Activated effector memory CD4-positive, alpha-beta T cell treated with Interleukin-2 at 50 U/mL for 16 hours (primary cell): ENCODE measurements around the gene HIPK2.
"Not testable (repeated sequence)": the region's sequence is repeated elsewhere in the genome, so short reads cannot be mapped to it uniquely, and the experiment has no call there.

Experiments used
- DNase-seq: peaks from one replicate; pipeline ENCODE4 v3.0.0-alpha.2; 2020

The HIPK2 gene

DNA sequence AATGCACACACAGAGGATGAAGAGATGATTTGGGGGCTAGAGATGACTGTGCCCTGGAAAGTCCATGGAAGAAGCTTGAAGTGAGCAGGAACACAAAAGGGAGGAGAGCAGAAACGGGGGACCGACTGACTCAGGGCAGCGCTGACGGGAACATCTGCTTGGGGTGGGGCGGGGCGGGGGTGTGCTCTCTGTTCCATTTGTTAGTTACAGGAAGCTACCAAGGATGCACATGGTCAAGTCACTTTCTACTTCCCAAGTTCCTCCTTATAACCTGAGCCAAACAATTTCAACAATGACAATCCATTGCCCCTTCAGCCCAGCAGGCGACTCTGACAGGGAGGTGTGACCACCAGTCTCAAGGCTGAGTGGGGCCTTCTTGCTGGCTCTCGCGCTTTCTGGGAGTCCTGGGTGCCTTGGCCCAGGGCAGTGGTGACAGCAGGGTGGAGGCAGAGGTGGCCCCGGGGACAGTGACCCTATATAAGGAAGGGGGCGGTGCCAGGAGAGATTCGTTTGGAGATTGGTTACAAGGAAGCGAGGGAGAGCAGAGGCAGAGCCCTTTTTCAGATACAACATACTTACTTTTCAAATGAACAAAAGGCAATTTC, 214.7 kb downstream of the HIPK2 start:
- no peak for DNase-seq

DNA sequence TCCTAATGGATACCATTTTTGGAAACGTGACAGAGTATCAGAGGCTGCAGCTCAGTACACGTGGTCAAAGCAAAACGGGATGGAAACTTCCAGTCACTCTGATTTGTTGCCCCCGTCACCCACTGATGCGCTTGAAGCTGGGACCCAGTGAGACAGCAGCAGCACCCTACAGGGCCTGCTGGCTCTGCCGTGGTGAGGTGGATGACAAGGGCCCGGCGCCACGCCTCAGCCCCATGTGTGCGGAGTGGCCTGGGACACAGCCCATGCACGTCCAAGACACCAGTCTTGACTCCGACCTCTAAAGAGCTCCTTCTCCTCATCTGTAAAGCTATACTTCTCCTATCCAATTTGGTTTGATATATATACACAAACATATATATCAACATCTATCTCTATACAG, 215.3 kb downstream of the HIPK2 start:
- DNase-seq: no peak

DNA sequence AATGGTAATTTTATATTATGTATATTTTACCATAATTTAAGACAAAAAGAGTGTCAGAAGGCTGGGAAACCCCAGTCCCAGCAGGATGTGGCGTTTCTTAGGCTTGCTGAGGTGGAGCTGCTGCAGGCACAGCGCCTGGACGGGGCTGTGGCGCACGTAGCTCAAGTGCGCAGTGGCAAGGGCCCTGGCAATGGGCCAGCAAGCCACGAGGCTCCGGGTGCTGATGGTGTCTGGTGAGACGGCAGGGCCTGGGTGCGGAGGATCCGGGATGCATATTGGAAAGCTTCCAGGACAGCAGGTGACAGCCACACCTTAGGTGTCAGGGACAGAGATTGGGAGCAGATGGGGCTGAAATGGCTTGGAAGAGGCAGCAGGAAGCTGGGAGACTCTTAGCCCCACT, 217.1 kb downstream of the HIPK2 start:
- DNase-seq: no peak

DNA sequence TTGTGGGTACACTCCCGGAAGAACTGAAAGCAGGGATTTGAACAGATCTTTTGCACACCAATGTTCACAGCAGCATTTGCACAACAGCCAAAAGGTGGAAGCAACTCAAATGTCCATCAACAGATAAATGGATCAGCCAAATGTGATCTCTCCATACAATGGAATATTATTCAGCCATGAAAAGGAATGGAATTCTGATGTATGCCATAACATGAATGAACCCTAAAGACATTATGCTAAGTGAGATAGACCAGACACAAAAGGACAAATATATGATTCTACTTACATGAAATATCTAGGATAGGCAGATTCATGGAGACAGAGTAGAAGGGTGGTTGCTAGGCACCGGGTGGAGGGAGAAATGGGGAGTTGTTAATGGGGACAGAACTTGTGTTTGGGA, 217.6 kb downstream of the HIPK2 start:
- DNase-seq: no peak

DNA sequence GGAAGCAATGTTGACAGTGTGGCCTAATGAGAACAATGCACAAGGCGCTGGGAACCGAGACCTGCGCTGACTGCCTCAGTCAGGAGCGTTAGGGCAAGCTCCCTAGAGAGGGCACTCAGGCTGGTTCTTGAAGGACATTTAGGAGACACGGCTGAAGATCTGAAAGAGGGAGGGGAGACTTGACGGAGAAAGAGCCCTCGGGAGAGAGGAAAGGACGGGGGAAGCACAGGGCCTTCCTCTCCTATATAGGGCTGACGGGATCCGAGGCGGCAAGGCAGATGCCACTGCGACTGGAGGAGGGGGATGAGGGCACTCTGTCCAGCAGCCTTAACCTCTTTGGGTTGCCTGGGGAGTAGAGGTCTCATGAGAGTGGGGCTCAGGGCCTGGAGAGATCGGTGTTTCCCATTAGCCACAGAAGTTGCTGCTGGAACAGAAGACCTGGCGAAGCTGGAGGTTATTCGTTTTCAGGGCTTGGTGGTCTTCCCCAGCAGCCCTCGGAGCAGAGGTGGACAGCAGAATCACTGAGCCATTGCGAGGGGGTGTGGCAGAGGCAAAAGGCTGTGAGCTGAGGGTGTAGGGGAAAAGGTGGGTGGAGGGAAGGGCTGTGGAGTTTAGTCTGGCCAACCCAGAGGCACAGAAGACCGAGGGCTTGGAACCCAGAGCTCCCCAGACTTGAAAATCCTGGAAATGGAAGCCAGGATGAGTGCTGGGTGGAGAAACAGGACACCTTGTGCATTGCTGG, 218.3 kb downstream of the HIPK2 start:
- DNase-seq: no peak

DNA sequence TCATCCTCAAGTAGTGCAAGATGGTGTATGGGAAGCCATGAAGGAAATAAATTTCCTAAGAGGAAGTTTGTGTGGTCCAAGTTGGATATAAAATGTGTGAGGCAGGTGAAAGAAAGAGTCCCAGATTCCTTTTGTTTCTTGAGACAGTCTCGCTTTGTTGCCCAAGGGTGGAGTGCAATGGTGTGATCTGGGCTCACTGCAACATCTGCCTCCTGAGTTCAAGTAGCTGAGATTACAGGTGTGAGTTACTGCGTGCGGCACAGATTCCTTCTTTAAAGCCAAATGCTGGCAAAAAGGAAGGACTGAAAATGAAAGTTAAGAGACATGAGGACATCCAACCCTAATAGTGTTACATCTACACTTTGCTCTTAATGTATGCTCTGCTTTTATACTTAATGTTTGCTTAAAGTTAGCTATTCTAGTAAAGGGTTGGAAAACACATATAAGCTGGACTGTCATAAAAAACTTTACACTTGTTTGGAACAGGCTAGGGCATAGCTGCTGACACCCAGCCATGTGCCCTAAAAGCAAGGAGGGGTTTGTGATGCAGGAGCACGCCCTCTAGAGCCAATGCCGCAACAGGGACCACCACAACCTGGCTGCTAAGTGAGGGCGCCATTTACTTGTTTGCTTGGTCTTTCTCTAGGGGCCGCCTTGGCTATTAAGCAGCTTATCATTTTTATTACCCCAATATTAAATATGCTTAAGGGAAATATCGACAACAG, 219.8 kb downstream of the HIPK2 start:
- no peak for DNase-seq

DNA sequence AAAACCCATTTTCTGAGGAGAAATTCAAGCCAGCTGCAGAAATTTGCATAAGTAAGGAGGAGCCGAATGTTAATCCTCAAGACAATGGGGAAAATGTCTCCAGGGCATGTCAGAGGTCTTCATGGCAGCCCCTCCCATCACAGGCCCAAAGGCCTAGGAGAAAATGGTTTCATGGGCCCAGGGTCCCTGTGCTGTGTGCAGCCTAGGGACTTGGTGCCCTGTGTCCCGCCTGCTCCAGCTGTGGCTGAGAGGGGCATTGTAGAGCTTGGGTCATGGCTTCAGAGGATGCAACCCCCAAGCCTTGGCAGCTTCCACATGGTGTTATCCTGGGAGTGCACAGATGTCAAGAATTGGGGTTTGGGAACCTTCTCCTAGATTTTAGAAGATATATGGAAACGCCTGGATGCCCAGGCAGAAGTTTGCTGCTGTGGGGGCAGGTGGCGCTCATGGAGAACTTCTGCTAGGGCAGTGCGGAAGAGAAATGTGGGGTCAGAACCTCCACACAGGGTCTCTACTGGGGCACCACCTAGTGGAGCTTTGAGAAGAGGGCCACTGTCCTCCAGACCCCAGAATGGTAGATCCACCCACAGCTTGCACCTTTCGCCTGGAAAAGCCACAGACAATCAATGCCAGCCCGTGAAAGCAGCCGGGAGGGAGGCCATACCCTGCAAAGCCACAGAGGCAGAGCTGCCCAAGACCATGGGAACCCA, 223.7 kb downstream of the HIPK2 start:
- not testable (repeated sequence) for DNase-seq

DNA sequence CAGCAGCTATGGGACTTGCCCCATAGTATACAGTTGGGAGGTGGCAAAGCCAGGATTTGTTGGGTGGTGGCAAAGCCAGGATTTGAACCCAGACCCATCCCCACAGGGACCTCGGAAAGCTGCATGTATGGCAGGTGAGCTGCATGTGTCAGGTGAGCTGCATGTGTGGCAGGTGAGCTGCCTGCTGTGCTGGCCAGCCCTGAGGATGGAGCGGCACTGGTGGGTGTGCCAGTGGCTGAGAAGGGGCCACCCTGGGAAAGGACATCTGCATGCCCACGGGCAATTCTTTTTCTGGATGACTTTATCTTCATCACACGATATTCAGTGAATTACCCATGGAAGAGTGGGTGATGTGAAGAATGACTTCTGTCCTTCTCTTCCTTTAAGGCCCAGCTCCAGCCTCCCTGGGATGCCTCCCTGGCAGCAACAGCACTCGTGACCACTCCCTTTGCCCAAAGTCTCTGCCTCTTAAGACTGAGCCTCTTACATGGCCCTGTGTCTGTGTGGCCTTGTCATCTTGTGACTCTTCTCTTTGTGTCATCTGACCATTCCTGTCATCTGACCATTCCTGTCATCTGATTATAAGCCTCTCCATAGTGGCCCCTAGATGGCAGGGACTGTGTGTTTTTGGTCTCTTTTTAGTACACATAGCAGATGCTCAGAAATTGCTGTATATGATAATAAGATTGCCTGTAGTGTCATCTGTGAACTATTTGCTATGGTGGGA, 229.3 kb downstream of the HIPK2 start:
- DNase-seq: no peak

DNA sequence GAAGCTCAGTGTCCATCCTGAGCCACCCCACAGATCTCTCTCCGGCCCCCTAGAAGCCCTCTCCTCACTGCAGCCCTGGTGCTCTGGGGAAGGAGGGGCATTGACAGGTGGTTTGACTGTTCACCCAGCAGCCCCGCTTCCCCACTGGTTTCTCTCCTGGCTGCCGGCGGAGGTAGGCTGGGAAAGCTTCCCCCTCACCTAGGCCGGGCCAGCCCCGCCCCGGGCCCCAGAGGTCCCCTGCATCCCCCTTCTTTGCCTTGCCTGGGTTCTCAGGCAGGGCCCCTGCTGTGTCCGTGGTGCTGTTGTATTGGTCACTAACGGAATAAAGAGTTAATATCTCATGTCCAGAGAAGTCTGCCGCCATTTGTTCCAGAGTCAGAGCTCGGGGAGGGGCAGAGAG, 233.2 kb downstream of the HIPK2 start:
- DNase-seq: no peak

DNA sequence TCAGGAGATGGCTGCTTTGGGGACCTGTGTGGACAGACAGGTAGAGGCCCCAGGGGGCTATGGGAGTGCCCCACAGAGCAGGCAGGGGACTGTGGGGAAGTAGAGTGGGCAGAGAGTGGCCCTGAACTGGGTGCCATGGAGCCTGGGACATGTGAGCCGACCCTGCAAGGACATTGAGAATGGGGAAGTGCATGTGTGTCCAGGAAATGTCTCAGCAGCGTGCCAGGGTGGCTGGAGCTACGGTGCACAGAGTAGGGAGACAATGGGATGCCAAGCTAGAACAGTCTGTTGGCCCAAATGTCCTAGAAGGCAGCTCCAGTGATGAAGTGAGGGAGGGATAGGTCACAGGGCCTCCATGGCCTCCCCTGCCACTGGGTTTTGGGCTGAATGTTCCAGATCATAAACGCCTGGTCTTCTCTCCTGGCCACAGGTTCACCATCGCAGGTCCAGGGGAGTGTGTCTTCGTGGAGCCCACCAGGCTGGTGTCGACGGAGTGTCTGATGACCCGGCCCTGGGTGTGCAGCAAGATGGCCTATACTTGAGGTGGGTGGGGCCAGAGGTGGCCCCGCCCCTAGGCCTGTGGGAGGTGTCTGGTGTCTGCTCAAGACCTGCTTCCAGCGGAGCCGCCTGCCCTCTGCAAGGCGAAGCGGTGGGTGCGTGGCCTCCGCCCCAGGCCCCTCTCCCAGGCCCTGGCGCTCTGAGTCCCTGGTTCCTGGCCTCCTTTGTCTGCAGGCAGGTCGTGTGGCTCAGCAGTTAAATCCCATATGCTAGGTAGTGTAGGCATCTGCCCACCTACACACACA, 233.8 kb downstream of the HIPK2 start:
- DNase-seq: no peak

DNA sequence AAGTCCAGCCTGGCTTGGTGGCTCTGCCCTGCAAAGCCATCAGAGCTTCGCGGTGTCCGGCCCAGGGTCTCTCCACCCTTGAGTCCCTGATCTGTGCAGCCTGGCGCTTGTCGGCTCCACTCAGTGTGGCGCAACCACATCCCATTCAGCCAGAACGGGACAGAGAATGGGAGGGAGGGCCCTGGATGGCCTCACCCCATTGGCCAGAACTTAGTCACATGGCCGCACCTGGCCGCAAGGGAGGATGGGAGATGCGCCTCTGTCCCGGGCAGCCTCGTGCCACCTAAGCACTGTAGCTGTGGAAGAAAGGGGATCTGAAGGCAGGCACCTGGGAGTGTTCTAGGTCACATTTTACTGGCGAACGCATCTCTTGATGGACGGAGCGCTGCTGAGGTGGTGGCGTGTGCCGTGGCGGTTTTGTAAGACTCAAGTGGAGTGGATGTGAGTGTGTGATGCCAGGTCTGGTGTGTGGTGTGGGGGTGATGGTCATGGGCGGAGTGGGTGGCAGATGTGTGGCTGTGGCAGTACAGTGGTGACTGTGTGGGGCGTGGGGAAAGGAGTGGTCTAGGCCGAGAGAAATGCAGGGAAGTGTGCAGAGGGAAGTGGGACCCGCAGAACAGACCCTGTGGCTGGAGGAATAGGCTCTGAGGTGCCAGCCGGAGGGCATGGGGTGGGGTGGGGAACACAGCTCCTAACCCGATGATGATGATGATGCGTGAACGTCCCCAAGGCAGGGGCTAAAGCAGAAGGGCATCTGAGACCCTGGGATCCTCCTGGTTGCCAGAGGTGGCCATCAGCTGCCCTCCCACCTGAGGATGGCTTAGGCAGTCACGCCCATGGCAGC, 235.3 kb downstream of the HIPK2 start:
- no peak for DNase-seq

DNA sequence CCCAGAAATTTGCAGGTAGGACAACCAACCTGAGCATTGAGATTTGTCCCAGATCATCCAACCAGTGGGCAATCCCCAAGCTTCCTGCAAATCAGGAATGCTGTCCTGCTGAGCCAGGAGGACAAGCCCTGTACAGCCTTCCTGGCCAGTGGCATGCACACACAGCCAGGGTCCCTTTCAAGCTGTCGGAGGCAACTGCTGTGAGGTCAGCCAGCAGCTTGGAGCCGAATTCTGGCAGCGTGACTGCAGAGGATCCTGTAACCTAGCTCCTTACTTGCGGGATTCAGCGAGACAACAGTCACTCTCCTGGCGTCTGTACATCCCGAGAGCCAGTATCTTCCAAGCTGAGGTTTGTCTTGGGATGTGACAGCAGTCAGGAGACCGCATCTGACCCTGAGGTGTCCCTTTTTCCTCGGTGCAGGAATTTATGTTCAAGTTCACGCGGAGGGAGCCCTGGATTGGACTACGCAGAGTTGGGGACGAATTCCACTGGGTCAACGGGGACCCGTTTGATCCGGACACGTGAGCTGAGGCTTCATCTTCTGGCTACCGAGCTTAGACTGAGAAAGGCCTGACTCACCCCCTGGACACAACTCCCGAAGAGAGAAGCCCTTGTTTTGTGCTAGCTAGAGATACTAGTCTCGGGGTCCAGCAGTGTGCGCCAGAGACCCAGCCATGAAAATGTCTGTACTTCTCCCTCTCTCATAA, 236.0 kb downstream of the HIPK2 start:
- DNase-seq: no peak

DNA sequence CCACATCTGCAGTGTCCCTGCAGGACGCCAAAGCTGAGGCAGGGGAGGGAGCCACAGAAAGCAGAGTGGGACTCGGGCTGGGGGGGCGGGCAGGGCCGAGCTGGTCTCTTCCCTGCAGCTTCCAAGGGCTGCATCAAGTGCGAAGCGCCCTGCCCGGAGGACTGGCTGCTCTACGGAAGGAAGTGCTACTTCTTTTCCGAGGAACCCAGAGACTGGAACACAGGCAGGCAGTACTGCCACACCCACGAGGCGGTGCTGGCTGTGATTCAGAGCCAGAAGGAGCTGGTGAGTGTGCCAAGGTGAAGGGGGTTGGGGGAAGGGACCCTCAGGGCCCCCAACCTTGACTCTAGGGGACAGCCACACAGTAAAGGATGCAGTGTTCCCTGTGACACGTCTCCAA, 237.6 kb downstream of the HIPK2 start:
- no peak for DNase-seq

DNA sequence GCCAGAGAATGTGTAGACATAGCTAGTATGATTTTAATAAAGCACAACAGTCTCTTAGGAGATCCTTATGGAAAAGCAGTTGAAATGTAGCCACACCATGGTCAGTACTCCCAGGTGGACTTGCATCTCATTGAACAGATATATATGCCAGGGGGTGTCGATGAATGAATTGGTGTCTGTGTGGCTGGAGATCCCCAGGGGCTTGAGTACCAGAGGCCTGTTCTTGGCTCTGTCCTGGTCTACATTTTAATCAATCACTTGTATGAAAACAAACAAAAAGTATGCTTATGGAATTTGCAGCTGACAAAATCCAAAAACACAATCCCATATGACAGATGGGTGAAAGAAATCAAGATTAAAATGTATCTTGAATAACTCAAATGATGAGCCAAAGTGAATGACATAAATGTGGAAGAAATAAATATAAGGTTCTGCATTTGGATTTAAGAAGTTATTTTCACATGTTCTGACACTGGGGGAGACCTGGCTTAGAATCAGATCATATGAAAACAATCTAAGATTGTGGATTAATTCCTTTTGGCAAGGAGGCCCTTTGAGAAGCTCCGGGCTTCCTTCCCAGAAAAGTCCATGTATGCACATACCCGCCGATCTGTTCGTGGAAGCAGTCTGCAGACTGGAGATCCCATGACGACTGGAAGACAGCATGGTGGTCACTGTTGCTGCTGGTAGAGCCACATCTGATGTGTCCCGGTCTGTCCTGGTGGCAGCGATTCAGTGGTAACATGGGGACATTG, 238.7 kb downstream of the HIPK2 start:
- DNase-seq: no peak

DNA sequence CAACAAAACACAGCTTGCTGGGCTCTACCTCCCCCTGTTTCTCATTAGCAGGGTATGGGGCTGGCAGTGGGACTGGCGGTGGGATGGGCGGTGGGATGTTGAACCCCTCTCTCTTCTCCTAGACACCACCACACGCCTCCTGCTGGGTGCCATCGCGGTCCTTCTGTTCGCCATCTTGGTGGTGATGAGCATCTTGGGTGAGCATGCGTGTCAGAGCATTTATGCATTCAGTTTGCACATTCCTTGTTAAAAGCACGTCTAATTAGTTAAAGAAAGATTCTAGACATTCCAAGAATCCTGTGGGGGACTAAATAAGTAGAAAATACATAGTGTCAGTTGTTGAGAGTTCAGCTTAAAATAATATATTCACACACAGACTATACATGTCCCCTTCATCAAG, 241.6 kb downstream of the HIPK2 start:
- DNase-seq: no peak

DNA sequence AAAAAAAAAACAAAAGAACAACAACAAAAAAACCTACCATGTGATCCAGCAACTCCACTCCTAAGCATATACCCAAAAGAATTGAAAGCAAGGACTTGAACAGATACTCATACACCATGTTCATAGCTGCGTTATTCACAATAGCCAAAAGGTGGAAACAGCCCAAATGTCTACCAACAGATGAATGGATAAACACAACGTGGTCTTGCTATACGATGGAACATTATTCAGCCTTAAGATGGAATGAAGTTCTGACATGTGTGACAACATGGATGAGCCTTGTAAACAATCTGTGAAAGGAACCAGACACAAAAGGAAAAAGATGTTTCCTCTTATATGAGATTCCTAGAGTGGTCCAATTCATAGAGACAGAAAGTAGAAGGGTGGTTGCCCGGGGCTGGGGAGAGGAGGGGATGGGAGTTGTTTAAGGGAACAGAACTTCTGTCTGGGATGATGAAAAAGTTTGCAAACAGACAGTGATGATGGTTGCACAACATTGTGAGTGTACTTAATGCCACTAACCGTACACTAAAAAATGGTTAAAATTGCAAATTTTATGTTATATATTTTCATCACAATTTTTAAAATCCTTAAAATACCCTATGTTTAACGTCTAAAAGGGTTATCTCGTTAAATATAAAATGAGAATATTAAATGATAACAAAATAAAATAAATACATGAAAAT, 242.7 kb downstream of the HIPK2 start:
- no peak for DNase-seq

DNA sequence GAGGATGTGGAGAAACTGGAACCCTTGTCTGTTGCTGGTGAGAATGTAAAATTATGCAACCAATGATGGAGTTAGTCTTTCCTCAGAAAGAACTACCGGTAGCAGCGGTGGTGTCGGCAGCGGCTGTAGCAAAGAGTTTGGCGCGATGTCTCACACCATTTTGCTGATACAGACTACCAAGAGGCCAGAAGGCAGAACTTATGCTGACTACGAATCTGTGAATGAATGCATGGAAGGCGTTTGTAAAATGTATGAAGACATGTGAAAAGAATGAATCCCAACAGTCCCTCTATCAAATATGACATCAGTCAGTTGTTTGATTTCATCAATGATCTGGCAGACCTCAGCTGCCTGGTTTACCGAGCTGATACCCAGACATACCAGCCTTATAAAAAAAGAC, 243.7 kb downstream of the HIPK2 start:
- DNase-seq: no peak

DNA sequence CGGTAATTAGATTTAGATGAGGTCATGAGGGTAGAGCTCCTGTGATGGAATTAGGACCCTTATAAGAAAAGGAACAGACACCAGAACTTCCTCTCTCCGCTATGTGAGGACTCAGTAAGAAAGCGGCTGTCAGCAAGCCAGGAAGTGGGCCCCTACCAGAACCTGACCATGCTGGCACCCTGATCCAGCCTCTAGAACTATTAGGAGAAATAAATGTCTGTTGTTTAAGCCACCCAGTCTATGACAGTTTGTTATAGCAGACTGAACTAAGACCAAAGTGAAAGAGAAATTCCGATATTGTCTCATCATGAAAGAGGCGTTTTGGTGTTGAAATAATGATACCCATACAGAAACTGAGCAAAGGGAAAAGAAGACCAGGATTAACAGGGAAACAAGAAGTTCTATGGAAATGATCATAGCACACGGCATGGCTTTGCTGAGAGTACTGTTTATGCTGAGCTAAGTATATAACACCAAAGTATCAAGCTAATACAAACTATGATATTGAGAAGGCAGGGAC, 245.1 kb downstream of the HIPK2 start:
- DNase-seq: no peak

DNA sequence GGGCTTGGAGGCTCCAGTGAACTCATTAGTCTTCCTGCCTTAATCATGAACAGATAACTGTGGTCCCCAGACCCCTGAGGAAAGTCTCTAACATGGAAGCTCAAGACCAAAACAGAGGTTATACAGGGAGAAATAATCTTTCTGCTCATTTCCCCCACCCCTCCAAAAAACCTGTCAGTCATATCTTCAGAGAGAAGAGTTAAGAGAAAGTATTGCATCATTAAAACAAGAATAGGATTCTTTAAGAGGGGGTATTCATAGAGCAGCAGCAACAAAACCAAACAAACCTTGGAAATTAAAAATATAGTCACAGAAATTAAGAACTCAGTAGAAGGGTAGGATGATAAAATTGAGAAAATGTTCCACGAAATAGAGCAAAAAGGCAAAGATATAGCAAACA, 246.7 kb downstream of the HIPK2 start:
- no peak for DNase-seq
